Right kidney (tissue), 9 donors: ENCODE measurements around the gene SOX3.

Source experiments
- DNase-seq: peaks from one replicate; pipeline ENCODE4 v3.0.0-alpha.2; 2016
- long read RNA-seq, 8 donors: transcript quantifications; one replicate each; lab custom pipeline, GENCODE V29; 2026

SOX3 gene
- long read RNA-seq, donor 1: 0 reads
- long read RNA-seq, donor 2: 0 reads
- long read RNA-seq, donor 3: 0 reads
- long read RNA-seq, donor 4: 0 reads
- long read RNA-seq, donor 5: 0 reads
- long read RNA-seq, donor 6: 0 reads
- long read RNA-seq, donor 7: 0 reads
- long read RNA-seq, donor 8: 0 reads

GRCh38 chrX:140504371-140505324, at the start of gene SOX3:
TSS of gene SOX3 (minus strand) at chrX:140505069. CDS start at chrX:140505060, 9 bp downstream.
- DNase-seq: peak; percentile 29

- DNase-seq: no peak
Observed at GRCh38 chrX:140548985-140549384, 44.1 kb upstream of the SOX3 start.

- no peak for DNase-seq
Observed at GRCh38 chrX:140526171-140526570, 21.3 kb upstream of the SOX3 start.

- DNase-seq: no peak
Observed at GRCh38 chrX:140525448-140525847, 20.6 kb upstream of the SOX3 start.

- DNase-seq: no peak
Observed at GRCh38 chrX:140524556-140524955, 19.7 kb upstream of the SOX3 start.

- no peak for DNase-seq
Observed at GRCh38 chrX:140521393-140521792, 16.5 kb upstream of the SOX3 start.

- no peak for DNase-seq
Observed at GRCh38 chrX:140514554-140514953, 9.7 kb upstream of the SOX3 start.

- DNase-seq: peak; percentile 28
Observed at GRCh38 chrX:140510895-140511295, 6.0 kb upstream of the SOX3 start.

GRCh38 chrX:140510306-140510676, 5.4 kb upstream of the SOX3 start:
- DNase-seq: no peak

GRCh38 chrX:140509468-140510305, 4.8 kb upstream of the SOX3 start:
- DNase-seq: peak; percentile 18

- no peak for DNase-seq
Observed at GRCh38 chrX:140508958-140509357, 4.1 kb upstream of the SOX3 start.

- peak; percentile 3 for DNase-seq
Observed at GRCh38 chrX:140507982-140508305, 3.1 kb upstream of the SOX3 start.

GRCh38 chrX:140507223-140507981, 2.5 kb upstream of the SOX3 start:
- peak; percentile 9 for DNase-seq

- peak; percentile 38 for DNase-seq
Observed at GRCh38 chrX:140505421-140506337, 810 bp upstream of the SOX3 start.

GRCh38 chrX:140503714-140504351, 1.0 kb downstream of the SOX3 start:
- DNase-seq: peak; percentile 70

GRCh38 chrX:140503238-140503601, 1.6 kb downstream of the SOX3 start:
- peak; percentile 47 for DNase-seq

- peak; percentile 44 for DNase-seq
Observed at GRCh38 chrX:140502491-140503237, 2.2 kb downstream of the SOX3 start.

GRCh38 chrX:140501940-140502468, 2.9 kb downstream of the SOX3 start:
- DNase-seq: peak; percentile 4

- DNase-seq: no peak
Observed at GRCh38 chrX:140501321-140501720, 3.5 kb downstream of the SOX3 start.

GRCh38 chrX:140500441-140500840, 4.4 kb downstream of the SOX3 start:
- DNase-seq: peak; percentile 2
